WTC11 (cell line): ENCODE data around the gene TEKT5. TPM values are rescaled to one million over a fixed set of nuclear protein-coding genes. Genes with fewer than 3 reads are reported as not detected.

Experiments used
- ATAC-seq: fragments of 200-7000 bp; cut with Tn5 transposase; 2 replicates; pipeline ENCODE4 v1.10.0; 2021; ENCODE audit warnings: mild to moderate bottlenecking, moderate library complexity
- CTCF ChIA-PET: fragments of 300-600 bp; sonication (Branson Sonifier 250); formaldehyde crosslinking; loops from one replicate; lab custom pipeline; 2021; ENCODE audit warnings: antibody characterized with exemption; lab: Charles Lee
- POLR2A ChIA-PET: fragments of 350-600 bp; sonication (Branson Sonifier 250); formaldehyde crosslinking; loops from one replicate; lab custom pipeline; 2021; ENCODE audit warnings: antibody characterized with exemption; lab: Charles Lee
- DNase-seq: peaks from one replicate; pipeline ENCODE4 v3.0.0; 2021; ENCODE audit warnings: low spot score
- H3K27ac Mint-ChIP-seq: 2 replicates; pipeline ENCODE4 v1.8.0; 2021; ENCODE audit warnings: mixed read lengths
- H3K27me3 Mint-ChIP-seq: 2 replicates; pipeline ENCODE4 v1.8.0; 2021; ENCODE audit warnings: low read depth, mild to moderate bottlenecking, moderate library complexity, mixed read lengths
- H3K36me3 Mint-ChIP-seq: 2 replicates; pipeline ENCODE4 v1.8.0; 2021; ENCODE audit warnings: mixed read lengths
- H3K4me1 Mint-ChIP-seq: 2 replicates; pipeline ENCODE4 v1.8.0; 2022; ENCODE audit warnings: mixed read lengths
- H3K4me3 Mint-ChIP-seq: 2 replicates; pipeline ENCODE4 v1.8.0; 2021; ENCODE audit warnings: mild to moderate bottlenecking, moderate library complexity, mixed read lengths
- H3K9me3 Mint-ChIP-seq: 2 replicates; pipeline ENCODE4 v1.8.0; 2021; ENCODE audit warnings: mixed read lengths
- ATF6 ChIP-seq: sonication (generic); formaldehyde crosslinking; IDR thresholded peaks from 2 replicates; pipeline ENCODE4 v1.8.1; 2023; ENCODE audit warnings: mild to moderate bottlenecking, missing genetic modification reagents
- CDX4 ChIP-seq: fragments of 250-450 bp; sonication (Bioruptor Pico); IDR thresholded peaks from 2 replicates; pipeline ENCODE4 v1.9.0; 2021; ENCODE audit warnings: moderate library complexity, mild to moderate bottlenecking, inconsistent platforms, borderline replicate concordance
- E2F4 ChIP-seq: sonication (generic); formaldehyde crosslinking; IDR thresholded peaks from 2 replicates; pipeline ENCODE4 v1.8.1; 2022; ENCODE audit warnings: low read depth, mild to moderate bottlenecking, moderate library complexity, missing genetic modification reagents, borderline replicate concordance
- E2F5 ChIP-seq: sonication (generic); formaldehyde crosslinking; IDR thresholded peaks from 2 replicates; pipeline ENCODE4 v1.8.1; 2022; ENCODE audit warnings: mild to moderate bottlenecking, moderate library complexity, missing genetic modification reagents
- ERG ChIP-seq: fragments of 250-450 bp; sonication (Bioruptor Pico); IDR thresholded peaks from 2 replicates; pipeline ENCODE4 v1.8.0; 2021; ENCODE audit warnings: mild to moderate bottlenecking
- ESRRA ChIP-seq: sonication (generic); formaldehyde crosslinking; IDR thresholded peaks from 2 replicates; pipeline ENCODE4 v1.8.1; 2022; ENCODE audit warnings: mild to moderate bottlenecking, missing genetic modification reagents, borderline replicate concordance
- GRHL2 ChIP-seq: fragments of 250-450 bp; sonication (Bioruptor Pico); IDR thresholded peaks from 2 replicates; pipeline ENCODE4 v1.8.0; 2022; ENCODE audit warnings: mild to moderate bottlenecking, moderate library complexity; ENCODE audit not compliant: insufficient replicate concordance, severe bottlenecking
- IRF2 ChIP-seq: sonication (generic); formaldehyde crosslinking; IDR thresholded peaks from 2 replicates; pipeline ENCODE4 v1.8.0; 2022; ENCODE audit warnings: low read depth, missing genetic modification reagents, borderline replicate concordance
- JAZF1 ChIP-seq: fragments of 250-450 bp; sonication (Bioruptor Pico); IDR thresholded peaks from 2 replicates; pipeline ENCODE4 v1.9.0; 2021; ENCODE audit warnings: moderate library complexity, mild to moderate bottlenecking, inconsistent platforms
- NR2C2 ChIP-seq: sonication (generic); formaldehyde crosslinking; IDR thresholded peaks from 2 replicates; pipeline ENCODE4 v1.8.0; 2022; ENCODE audit warnings: mild to moderate bottlenecking, missing genetic modification reagents
- NR3C1 ChIP-seq: sonication (generic); formaldehyde crosslinking; conservative IDR thresholded peaks from 2 replicates; pipeline ENCODE4 v1.8.1; 2023; ENCODE audit warnings: low read depth, mild to moderate bottlenecking, missing genetic modification reagents
- PREB ChIP-seq: sonication (generic); formaldehyde crosslinking; IDR thresholded peaks from 2 replicates; pipeline ENCODE4 v1.8.1; 2022; ENCODE audit warnings: mild to moderate bottlenecking, missing genetic modification reagents, moderate library complexity, borderline replicate concordance
- RELA ChIP-seq: sonication (generic); formaldehyde crosslinking; IDR thresholded peaks from 2 replicates; pipeline ENCODE4 v1.8.1; 2022; ENCODE audit warnings: missing genetic modification reagents, mild to moderate bottlenecking, borderline replicate concordance
- SMAD4 ChIP-seq: sonication (generic); formaldehyde crosslinking; IDR thresholded peaks from 2 replicates; pipeline ENCODE4 v1.8.0; 2022; ENCODE audit warnings: mild to moderate bottlenecking, missing genetic modification reagents
- TCF7 ChIP-seq: sonication (generic); formaldehyde crosslinking; IDR thresholded peaks from 2 replicates; pipeline ENCODE4 v1.8.0; 2022; ENCODE audit warnings: mild to moderate bottlenecking, low read depth, missing genetic modification reagents, moderate library complexity
- TEAD4 ChIP-seq: sonication (generic); formaldehyde crosslinking; IDR thresholded peaks from 2 replicates; pipeline ENCODE4 v1.8.0; 2022; ENCODE audit warnings: mild to moderate bottlenecking, missing genetic modification reagents
- ZBTB43 ChIP-seq: sonication (generic); formaldehyde crosslinking; IDR thresholded peaks from 2 replicates; pipeline ENCODE4 v1.8.1; 2023; ENCODE audit warnings: mild to moderate bottlenecking, missing genetic modification reagents
- ZNF121 ChIP-seq: sonication (generic); formaldehyde crosslinking; IDR thresholded peaks from 2 replicates; pipeline ENCODE4 v1.8.0; 2023; ENCODE audit warnings: missing genetic modification reagents
- ZNF138 ChIP-seq: sonication (generic); formaldehyde crosslinking; conservative IDR thresholded peaks from 2 replicates; pipeline ENCODE4 v1.8.1; 2022; ENCODE audit warnings: mild to moderate bottlenecking, moderate library complexity, missing genetic modification reagents
- ZNF232 ChIP-seq: sonication (generic); formaldehyde crosslinking; IDR thresholded peaks from 2 replicates; pipeline ENCODE4 v1.8.0; 2022; ENCODE audit warnings: mild to moderate bottlenecking, missing genetic modification reagents
- ZNF425 ChIP-seq: fragments of 250-450 bp; sonication (Bioruptor Pico); conservative IDR thresholded peaks from 2 replicates; pipeline ENCODE4 v1.9.0; 2021; ENCODE audit warnings: mild to moderate bottlenecking
- ZNF671 ChIP-seq: fragments of 250-450 bp; sonication (Bioruptor Pico); IDR thresholded peaks from 2 replicates; pipeline ENCODE4 v1.8.0; 2021; ENCODE audit warnings: mild to moderate bottlenecking
- ZSCAN18 ChIP-seq: fragments of 250-450 bp; sonication (Bioruptor Pico); IDR thresholded peaks from 2 replicates; pipeline ENCODE4 v2.1.2; 2022; ENCODE audit warnings: mild to moderate bottlenecking, moderate library complexity
- total RNA-seq: library from RNA; stranded (reverse); gene quantifications from 3 replicates; pipeline ENCODE4 v1.2.3, GENCODE V29; 2021

Gene TEKT5
- total RNA-seq, 1 experiment from 2014 or later, result 1.1 TPM

- Mint-ChIP-seq H3K36me3 (peaks cover 15% of the 10 kb centered on the region), H3K27ac (no peak overlapping the region), H3K4me1 (peaks cover 6% of the 10 kb centered on the region), H3K4me3 (no peak overlapping the region), H3K27me3 (peaks cover 12% of the 10 kb centered on the region)
- DNase-seq, result no peak
- ChIA-PET CTCF (interaction anchor here (0.6 to 1.1 kb wide), 2 partner anchors 83 to 87 kb away, joined by 3 read pairs; no protein-coding TSS in a partner anchor), POLR2A (no interaction called here)
- TF ChIP-seq ZNF138 (CRISPR knock-in tag) (no peak), TEAD4 (CRISPR knock-in tag) (no peak), E2F4 (CRISPR knock-in tag) (no peak), SMAD4 (CRISPR knock-in tag) (no peak), ZNF121 (CRISPR knock-in tag) (no peak), ZNF232 (CRISPR knock-in tag) (no peak), TCF7 (CRISPR knock-in tag) (no peak), E2F5 (CRISPR knock-in tag) (no peak), ZSCAN18 (CRISPR knock-in tag) (no peak), NR3C1 (CRISPR knock-in tag) (no peak), RELA (CRISPR knock-in tag) (no peak), ZNF425 (CRISPR knock-in tag) (no peak), ATF6 (no peak), NR2C2 (no peak)
- TF ChIP-seq, all 79 proteins: peak for 0
- no peak for ATAC-seq
- peaks cover 21% of the 10 kb centered on the region for H3K9me3 Mint-ChIP-seq
These were observed 28.4 kb downstream of the TEKT5 start for GRCh38 chr16:10666291-10666690.

- H3K4me1 Mint-ChIP-seq, result peaks cover 13% of the 10 kb centered on the region
- ChIA-PET POLR2A (no interaction called here), CTCF (interaction anchor here (1.1 to 1.2 kb wide), 2 partner anchors 29 to 82 kb away, joined by 3 read pairs; partner anchors contain the start of gene TEKT5)
- H3K9me3 Mint-ChIP-seq, result peaks cover 21% of the 10 kb centered on the region
- DNase-seq, result no peak
- peak; percentile 14; the same call in 1 of the 2 replicates for ATAC-seq
- peaks cover 12% of the 10 kb centered on the region for H3K27me3 Mint-ChIP-seq
- no peak overlapping the region for H3K4me3 Mint-ChIP-seq
- no peak overlapping the region for H3K27ac Mint-ChIP-seq
- H3K36me3 Mint-ChIP-seq, result peaks cover 15% of the 10 kb centered on the region
- TF ChIP-seq ESRRA (CRISPR knock-in tag) (no peak), PREB (CRISPR knock-in tag) (no peak), IRF2 (CRISPR knock-in tag) (no peak), JAZF1 (no peak), SMAD4 (CRISPR knock-in tag) (no peak), ZBTB43 (CRISPR knock-in tag) (no peak), GRHL2 (CRISPR knock-in tag) (no peak), ZNF671 (CRISPR knock-in tag) (no peak), TCF7 (CRISPR knock-in tag) (no peak), ERG (CRISPR knock-in tag) (no peak), CDX4 (CRISPR knock-in tag) (no peak)
These were observed 29.6 kb downstream of the TEKT5 start for GRCh38 chr16:10665166-10665565.
